T follicular helper cell (primary cell): ENCODE data around the gene ATF4.

Experiments
- DNase-seq: peaks from one replicate; pipeline ENCODE4 v3.0.0-alpha.2; 2020; ENCODE audit warnings: low read depth
- total RNA-seq, 2 experiments: gene quantifications; one replicate each; lab custom pipeline; 2026; lab: John Stamatoyannopoulos, UW

The ATF4 gene, protein sequence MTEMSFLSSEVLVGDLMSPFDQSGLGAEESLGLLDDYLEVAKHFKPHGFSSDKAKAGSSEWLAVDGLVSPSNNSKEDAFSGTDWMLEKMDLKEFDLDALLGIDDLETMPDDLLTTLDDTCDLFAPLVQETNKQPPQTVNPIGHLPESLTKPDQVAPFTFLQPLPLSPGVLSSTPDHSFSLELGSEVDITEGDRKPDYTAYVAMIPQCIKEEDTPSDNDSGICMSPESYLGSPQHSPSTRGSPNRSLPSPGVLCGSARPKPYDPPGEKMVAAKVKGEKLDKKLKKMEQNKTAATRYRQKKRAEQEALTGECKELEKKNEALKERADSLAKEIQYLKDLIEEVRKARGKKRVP
- total RNA-seq: 662 to 837 reads per million in 2 experiments

DNA sequence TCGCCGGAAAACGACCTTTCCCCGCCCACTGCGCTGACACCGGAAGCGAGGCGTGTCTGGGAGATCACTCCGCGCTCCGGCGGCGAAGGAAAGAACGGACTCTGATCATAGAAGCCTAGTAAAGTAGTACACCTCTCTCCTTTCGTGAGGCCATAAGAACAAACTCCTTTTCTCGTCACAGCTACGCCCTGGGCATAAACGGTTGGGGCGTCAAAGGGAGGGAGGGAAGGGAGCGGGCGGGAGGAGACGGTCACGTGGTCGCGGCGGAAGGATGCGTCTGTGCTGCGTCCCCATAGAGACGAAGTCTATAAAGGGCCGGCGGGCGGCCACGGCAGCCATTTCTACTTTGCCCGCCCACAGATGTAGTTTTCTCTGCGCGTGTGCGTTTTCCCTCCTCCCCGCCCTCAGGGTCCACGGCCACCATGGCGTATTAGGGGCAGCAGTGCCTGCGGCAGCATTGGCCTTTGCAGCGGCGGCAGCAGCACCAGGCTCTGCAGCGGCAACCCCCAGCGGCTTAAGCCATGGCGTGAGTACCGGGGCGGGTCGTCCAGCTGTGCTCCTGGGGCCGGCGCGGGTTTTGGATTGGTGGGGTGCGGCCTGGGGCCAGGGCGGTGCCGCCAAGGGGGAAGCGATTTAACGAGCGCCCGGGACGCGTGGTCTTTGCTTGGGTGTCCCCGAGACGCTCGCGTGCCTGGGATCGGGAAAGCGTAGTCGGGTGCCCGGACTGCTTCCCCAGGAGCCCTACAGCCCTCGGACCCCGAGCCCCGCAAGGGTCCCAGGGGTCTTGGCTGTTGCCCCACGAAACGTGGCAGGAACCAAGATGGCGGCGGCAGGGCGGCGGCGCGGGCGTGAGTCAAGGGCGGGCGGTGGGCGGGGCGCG, at the start of gene ATF4:
TSS of gene ATF4 (plus strand) at position 337 of the 880 bp plus-strand sequence. CDS start 884 bp downstream, outside the sequence.
- DNase-seq: peak; percentile 83

DNA sequence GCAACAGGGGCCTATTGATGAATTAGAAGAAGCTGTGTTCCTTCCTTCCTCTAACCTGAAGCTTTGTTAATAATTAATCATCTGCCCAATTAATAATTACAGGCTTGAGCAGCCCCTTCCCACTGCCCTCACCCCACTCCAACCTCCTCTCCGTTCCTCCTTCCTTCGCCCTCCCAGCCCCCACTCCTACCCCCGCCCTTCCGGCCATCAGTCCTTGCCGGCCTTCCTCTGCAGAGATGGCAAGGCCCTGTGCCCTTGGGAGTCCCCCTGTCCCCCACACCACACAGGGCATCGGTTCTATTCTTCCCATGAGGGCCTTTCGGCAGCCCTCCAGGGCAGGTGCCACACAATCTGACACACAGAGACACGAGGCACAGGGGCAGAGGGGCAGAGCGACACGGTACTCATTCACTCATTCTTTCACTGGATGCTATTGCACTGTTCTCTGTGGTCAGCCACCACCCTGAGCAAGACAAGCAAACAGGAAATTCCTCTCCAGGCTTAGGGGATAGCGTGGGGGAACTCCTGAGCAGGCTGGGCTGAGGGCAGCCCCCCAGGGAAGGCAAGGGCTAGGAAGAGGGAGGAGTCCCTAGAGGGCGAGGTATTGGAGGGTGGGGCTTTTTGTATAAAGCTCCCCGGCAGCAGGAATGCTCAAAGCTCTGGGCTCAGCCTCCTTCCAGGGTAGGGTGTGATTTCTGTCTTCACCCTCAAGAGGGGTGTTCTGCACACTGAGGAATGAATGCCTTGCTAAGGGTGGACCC, 48.8 kb upstream of the ATF4 start:
- no peak for DNase-seq

DNA sequence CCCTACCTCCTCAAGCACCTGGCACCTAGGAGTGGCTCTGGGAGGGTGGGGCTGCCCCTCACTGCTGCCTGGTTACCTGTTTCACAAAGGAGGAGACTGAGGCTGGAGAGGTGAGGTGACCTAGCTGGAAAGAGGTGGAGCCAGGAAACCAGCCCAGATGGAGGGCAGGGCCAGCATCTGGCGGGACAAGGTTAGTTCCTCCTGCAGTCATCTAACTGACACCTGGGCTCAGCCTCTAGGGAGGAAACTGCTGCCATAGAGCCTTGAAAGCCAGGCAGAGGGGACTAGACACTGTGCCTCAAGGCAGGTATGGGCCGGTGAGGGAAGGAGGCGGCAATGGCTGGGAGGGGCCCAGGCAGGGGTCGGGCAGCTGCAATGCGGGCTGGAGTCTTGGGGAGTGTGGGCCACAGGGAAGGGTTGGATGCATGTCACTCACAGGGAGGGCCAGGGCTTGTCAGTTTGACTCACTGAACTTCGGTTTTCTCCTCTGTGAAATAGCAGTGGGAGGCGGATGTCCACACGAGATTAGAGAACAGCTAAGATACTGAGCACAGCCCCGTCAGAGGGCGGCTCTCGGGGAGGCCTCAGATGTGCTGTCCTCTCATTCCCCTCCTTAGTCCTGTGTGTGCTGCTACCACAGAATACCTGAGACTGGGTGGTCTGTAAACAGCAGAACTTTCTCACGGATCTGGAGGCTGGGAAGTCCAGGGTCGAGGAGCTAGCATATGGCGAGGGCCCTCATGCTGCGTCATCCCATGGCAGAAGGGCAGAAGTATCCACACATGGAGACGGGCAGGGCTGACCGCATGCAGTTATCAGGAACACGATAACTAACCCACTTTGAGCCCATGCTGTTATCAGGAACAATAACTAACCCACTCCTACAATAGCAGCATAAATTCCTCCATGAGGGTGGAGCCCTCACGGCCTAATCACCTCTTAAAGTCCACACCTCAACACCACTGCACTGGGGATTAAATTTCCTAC, 47.5 kb upstream of the ATF4 start:
- no peak for DNase-seq

DNA sequence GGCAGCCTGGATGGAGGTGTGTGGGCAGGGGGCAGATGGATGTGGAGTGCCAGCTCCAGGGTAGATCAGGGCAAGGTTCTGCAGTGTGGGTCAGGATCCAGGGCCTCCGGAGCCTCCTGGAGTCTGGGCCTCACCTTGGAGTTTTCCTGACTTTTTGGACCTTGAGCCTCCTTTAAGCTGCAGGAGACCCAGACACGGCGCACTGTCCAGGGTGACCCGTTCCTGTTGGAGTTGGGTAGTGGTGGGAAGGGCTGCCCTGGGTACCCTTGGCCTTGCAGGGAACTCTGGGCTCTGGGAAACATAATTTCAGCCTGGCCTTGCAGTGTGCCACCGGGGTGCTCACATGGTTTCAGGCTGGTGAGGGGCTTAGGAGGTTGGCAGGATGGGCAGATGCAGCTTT, 46.5 kb upstream of the ATF4 start:
- no peak for DNase-seq

DNA sequence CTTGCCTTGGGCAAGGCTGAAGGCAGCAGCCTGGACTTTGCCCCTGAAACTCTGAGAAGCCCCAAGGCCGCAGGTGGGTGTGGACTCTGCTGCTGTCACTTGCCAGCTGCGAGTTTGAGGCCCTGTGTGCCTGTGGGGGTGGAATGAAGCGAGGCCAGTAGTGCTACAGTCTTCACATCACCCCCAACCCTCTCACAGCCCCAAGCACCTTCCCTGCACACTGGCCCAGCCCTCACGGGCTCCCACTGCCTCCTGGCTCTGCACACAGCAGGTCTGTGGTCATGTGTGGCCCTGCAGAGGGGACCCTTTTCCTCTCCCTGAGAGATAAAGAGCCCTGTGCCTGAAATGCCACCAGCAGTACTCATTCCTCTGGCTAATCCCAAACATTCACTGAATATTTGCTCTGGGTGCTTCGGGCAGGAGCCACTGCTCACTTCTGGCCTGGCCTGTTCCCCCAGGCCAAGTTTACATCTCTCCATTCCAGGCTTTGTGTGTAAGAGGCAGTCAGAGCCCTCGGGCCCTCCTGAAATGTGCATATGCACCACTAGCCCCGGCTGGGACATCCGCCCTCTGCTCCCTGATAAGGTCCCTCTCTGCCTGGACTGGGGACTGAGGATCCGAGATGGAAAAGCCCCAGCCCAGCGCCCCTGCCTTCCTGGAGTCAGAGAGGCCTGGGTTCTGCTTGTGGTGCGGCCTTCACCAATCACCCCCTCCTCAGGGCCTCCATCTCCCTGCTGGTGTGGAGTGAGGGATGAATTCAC, 45.8 kb upstream of the ATF4 start:
- DNase-seq: no peak

DNA sequence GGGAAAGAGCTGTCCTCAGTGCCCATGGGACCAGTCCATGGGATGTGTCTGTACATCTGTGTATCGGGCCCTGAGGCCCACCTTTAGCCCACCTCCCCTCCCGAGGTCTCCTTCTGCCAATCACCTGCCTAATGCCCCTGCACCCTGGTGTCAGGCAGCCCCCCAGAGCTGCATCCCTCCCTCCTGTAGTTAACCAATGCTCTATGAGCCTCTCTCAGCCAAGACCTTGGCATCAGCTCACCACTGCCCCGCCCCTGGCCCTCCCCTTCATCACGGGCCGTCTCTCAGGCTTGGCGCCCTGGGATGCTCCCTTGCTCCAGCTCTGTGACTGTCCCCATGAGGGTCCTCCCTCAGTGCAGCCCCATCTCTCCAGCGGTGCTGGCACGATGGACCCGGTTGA, 45.0 kb upstream of the ATF4 start:
- no peak for DNase-seq

DNA sequence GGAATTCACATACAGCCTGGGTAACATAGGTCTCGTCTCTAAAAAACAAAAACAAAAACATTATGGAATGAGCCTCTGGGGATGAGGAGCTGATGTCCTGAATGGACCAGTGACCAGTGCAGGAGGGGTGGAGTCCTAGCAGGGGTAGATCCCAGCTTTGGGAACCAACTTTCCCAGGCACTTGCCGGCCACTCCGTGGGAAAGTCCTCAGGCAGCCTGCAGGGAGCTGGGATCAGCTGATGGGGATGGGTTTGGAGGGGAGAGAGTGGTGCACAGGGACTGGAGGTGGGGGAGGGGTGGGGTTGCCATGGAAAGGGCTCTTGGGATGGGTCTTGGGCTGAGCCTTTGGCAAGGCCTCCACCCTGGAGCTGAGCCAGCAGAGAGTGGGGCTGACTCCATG, 44.5 kb upstream of the ATF4 start:
- no peak for DNase-seq

DNA sequence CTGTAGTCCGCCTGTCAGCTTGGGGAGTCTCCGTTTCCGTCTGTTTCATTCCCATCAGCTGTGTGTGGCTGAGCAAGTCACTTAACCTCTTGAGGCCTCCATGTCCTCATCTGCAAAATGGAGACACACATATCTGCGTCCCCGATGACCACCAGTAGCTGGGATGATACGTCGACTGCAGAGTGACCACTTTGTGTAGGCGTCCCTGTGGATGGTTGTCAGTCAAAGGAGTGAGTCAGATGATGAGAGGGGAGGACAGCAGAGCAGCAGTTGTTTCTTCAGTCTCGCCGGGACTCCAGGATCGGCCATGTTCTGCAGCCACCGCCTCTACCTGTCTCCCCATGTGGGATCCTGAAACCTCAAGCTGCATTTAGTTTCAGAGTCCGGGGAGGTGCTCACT, 43.7 kb upstream of the ATF4 start:
- DNase-seq: no peak

DNA sequence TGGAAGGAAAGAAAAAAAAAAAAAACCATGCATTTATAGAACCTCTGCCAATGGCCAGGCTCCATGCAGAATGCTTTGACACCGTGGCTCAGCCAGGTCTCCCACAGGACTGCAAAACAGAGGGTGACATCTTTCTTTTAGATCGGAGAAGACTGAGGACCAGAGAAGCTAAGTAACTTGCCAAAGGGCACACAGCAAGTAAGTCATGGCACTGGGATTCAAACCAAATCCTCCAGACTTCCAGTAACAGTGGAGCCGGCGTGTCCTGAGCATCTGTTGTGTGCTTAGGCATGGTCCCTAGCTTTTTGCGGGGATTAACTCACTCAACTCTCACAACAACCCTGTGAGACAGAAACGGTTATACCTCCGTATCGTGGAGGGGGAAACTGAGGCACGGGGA, 42.8 kb upstream of the ATF4 start:
- no peak for DNase-seq

DNA sequence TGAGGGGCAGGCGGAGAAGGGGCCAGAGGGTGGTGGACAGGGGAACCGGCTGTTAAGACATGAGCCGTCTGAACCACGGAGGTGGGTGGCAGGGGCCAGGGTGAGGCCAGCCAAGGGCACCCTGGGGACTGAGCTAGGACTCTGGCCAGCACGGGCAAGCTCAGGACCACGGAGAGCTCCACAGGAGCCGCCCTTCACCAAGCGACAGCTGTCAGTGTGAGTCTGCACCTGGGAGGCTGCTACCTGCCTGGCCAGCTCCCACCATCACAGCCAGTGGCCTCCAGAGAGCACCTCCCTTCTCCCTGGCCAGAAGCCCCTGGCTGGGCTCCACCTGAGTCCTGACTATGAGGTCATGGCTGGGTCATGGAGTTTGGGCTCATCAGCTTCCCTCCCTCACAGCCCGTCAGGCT, 41.9 kb upstream of the ATF4 start:
- no peak for DNase-seq

DNA sequence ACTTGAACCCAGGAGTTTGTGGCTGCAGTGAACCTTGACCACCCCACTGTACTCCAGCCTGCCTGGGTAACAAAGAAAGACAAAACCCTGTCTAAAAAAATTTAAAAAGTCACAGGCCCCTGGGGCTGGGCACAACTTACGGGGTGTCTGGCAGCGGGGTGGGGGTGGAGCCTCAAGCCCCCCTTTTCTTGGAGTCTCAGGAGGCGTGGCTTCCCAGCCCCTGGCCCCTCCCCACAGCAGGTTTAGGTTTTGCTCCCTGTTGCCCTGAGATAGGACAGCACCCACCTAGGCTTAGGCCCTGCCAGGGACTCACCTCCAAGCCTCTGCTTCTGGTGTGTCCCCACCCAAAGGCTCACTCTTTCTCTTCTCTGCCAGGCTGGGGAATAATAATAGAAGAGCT, 41.1 kb upstream of the ATF4 start:
- no peak for DNase-seq

DNA sequence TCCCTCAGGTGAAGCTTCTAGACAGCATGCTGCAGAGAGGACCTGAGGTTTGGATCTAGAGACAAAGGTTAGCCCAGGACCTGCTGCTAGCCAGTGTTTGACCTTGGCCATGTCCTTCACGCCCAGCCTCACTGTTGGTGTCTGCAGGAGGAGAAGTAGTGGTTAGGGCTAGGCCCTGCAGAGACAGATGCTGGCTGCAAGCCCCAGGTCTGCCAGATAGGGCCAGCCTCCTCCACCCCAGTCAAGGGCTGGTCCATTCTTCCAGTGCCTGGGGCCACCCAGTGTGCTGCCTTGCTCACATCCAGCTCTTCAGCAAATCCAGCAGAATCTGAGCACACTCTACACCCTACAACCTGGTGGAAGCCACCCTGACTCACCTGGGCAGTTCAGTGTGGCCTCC, 39.8 kb upstream of the ATF4 start:
- DNase-seq: no peak

DNA sequence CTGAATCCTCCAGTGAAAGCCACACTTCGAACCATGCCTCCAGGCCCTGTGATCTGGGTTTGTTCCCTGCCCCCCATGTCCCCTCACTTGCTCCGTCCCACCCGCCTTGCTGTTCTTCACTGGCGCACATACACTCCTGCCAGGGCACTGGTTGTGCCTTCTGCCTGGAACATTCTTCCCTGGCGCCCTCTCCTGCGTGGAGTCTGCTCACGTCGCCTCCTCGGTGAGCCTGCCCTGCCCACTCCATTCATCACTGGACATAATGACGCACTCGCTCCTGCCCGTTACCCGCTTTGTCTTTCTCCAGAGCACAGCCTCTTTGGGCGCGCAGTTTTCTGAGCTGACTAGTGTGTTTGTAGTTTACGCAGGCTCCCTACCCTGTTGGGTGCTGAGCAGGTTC, 39.3 kb upstream of the ATF4 start:
- DNase-seq: no peak

DNA sequence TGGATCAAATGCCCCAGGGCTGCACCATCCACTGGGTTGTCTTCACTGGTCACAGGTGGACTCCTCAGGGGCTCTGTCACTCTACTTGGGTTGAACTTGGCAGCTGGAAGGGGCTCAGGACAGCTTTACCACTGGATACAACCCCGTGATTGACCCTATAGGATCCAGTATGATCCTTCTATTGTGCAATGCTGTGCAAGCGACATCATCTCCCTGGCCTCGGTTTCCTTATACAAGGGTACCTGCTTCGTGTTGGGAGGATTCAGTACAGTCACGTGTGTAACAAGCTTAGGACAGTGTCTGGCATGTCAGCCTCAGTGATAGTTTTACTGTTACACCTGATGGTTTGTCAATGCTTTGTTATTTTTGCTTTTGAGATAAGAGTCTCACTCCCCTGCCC, 38.8 kb upstream of the ATF4 start:
- no peak for DNase-seq

DNA sequence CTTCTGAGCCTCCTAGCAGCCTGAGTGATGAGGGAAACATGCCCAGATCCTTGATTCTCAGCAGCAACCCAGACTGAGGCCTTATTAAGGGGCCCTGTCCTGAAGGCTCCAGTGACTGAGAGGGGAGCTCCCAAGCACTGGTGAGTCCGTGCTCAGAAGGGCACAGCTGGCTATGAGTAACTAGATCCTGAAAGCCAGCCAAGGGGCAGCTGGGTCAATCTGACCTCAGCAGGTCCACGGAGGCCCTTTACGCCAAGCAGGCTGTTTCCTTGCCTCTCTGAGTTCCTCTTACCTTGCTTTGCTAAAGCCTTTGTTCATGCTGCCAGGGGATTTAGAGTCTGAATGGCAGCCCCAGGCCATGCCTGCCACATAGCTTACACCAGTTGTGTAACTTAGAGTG, 37.6 kb upstream of the ATF4 start:
- no peak for DNase-seq

DNA sequence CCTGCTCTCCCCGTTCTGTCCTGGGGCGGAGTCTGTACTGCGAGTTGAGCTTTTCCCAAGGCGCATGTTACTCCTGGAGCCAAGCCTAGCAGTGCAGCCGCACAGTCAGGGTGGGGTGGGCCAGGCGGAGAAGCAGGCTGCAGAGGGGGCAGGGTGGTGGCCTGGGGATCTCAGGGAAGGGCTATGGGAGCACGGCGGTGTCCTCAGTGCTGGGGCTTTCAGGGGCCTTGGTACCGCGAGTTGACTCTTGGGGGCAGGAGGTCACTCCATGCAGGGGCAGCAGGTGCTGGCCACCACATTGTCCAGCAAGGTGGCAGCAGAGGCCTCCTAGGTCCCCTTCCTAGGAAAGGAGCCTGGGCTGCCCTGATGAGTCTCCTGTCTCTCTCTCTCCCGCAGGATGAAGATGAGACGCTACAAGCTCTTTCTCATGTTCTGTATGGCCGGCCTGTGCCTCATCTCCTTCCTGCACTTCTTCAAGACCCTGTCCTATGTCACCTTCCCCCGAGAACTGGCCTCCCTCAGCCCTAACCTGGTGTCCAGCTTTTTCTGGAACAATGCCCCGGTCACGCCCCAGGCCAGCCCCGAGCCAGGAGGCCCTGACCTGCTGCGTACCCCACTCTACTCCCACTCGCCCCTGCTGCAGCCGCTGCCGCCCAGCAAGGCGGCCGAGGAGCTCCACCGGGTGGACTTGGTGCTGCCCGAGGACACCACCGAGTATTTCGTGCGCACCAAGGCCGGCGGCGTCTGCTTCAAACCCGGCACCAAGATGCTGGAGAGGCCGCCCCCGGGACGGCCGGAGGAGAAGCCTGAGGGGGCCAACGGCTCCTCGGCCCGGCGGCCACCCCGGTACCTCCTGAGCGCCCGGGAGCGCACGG, 33.2 kb upstream of the ATF4 start:
- no peak for DNase-seq

DNA sequence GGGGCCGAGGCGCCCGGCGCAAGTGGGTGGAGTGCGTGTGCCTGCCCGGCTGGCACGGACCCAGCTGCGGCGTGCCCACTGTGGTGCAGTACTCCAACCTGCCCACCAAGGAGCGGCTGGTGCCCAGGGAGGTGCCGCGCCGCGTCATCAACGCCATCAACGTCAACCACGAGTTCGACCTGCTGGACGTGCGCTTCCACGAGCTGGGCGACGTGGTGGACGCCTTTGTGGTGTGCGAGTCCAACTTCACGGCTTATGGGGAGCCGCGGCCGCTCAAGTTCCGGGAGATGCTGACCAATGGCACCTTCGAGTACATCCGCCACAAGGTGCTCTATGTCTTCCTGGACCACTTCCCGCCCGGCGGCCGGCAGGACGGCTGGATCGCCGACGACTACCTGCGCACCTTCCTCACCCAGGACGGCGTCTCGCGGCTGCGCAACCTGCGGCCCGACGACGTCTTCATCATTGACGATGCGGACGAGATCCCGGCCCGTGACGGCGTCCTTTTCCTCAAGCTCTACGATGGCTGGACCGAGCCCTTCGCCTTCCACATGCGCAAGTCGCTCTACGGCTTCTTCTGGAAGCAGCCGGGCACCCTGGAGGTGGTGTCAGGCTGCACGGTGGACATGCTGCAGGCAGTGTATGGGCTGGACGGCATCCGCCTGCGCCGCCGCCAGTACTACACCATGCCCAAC, 32.4 kb upstream of the ATF4 start:
- no peak for DNase-seq

DNA sequence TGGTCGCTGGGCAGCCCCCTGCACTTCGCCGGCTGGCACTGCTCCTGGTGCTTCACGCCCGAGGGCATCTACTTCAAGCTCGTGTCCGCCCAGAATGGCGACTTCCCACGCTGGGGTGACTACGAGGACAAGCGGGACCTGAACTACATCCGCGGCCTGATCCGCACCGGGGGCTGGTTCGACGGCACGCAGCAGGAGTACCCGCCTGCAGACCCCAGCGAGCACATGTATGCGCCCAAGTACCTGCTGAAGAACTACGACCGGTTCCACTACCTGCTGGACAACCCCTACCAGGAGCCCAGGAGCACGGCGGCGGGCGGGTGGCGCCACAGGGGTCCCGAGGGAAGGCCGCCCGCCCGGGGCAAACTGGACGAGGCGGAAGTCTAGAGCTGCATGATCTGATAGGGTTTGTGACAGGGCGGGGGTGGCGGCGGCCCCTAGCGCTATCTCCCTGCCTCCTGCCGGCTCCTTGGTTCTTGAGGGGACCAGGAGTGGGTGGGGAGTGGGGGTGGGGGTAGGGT, 31.7 kb upstream of the ATF4 start:
- DNase-seq: no peak
